ENCODE data around the gene PORCN. TPM values are rescaled to one million over a fixed set of nuclear protein-coding genes. Genes with fewer than 3 reads are reported as not detected.
A peak's percentile ranks its signal among the peaks of the same experiment; 100 is the strongest.

Gene PORCN
- total RNA-seq, 1 experiment from 2014 or later: 12.9 TPM

GRCh38 chrX:48482526-48482925, 26.3 kb upstream of the PORCN start:
- no peak overlapping the region for H3K9ac ChIP-seq (ENCODE audit: low read length)
- TF ChIP-seq, protein P1, sequence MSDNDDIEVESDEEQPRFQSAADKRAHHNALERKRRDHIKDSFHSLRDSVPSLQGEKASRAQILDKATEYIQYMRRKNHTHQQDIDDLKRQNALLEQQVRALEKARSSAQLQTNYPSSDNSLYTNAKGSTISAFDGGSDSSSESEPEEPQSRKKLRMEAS (IDR thresholded peaks at IDR 0.05): no peak
- TF ChIP-seq EGR1 (IDR thresholded peaks at IDR 0.05; ENCODE audit: low read depth): no peak
- no peak for TF ChIP-seq FOSL1 (IDR thresholded peaks at IDR 0.05; ENCODE audit: low read depth)
- TF ChIP-seq POLR2AphosphoS5 (IDR thresholded peaks at IDR 0.05; ENCODE audit: low read depth, low read length): no peak
- TF ChIP-seq ZNF274 (IDR thresholded peaks at IDR 0.05; ENCODE audit: low read depth, low read length): no peak
- no peak for TF ChIP-seq ELF1 (IDR thresholded peaks at IDR 0.05; ENCODE audit: borderline replicate concordance, low read depth)
- H3K79me2 ChIP-seq (ENCODE audit: insufficient read depth, low read length): peaks cover 22% of the 10 kb centered on the region
- no TSS peak for BruUV-seq (replicated peaks)
- H3K4me1 ChIP-seq (ENCODE audit: control insufficient read depth in 1 of 2, insufficient read depth in 2 of 2, low read length in 2 of 2): peaks cover 3 to 16% of the 10 kb centered on the region in 2 experiments; a peak in 3 of 4 replicates
- no peaks in the 10 kb centered on the region for H3K27me3 ChIP-seq (ENCODE audit: insufficient read depth, low read length)
- H2AFZ ChIP-seq (ENCODE audit: low read depth, low read length, poor library complexity, severe bottlenecking): no peak overlapping the region
- DNase-seq (ENCODE audit: low read depth, low spot score) (no peak), ATAC-seq (no peak)
- intact Hi-C loops (cut with micrococcal nuclease): no loop called here
- H3K4me3 ChIP-seq (replicated peaks in 1 of 2; ENCODE audit: low read depth in 1 of 2, low read length in 2 of 2): no peak overlapping the region
- peaks cover 4 to 9% of the 10 kb centered on the region in 2 experiments; a peak in 2 of 4 replicates for H3K36me3 ChIP-seq (ENCODE audit: control insufficient read depth in 1 of 2, insufficient read depth in 2 of 2, low read length in 2 of 2)
- no peaks in the 10 kb centered on the region for H4K20me1 ChIP-seq (ENCODE audit: insufficient read depth)
- H3K4me2 ChIP-seq (ENCODE audit: low read length): no peak overlapping the region
- no peaks in the 10 kb centered on the region for H3K9me2 ChIP-seq (ENCODE audit: insufficient read depth)
- ChIA-PET POLR2A (no interaction called here), RAD21 (ENCODE audit: low non-redundant PET in 1 of 2, low total read pairs in 2 of 2, uncharacterized antibody in 2 of 2, unreplicated experiment in 2 of 2) (no interaction called here), CTCF (no interaction called here)
- no peaks in the 10 kb centered on the region for H3K9me3 ChIP-seq (ENCODE audit: control insufficient read depth in 1 of 2, insufficient read depth in 1 of 2, low read depth in 1 of 2, low read length in 2 of 2)
- H3K27ac ChIP-seq (ENCODE audit: low read depth, low read length): no peak overlapping the region

- H3K9me3 ChIP-seq (ENCODE audit: control insufficient read depth in 1 of 2, insufficient read depth in 1 of 2, low read depth in 1 of 2, low read length in 2 of 2): no peaks in the 10 kb centered on the region
- ATAC-seq (peak; percentile 90), DNase-seq (ENCODE audit: low read depth, low spot score) (peak; percentile 90)
- ChIA-PET CTCF (no interaction called here), POLR2A (no interaction called here), RAD21 (ENCODE audit: low non-redundant PET in 1 of 2, low total read pairs in 2 of 2, uncharacterized antibody in 2 of 2, unreplicated experiment in 2 of 2) (no interaction called here)
- no peaks in the 10 kb centered on the region for H4K20me1 ChIP-seq (ENCODE audit: insufficient read depth)
- H3K4me1 ChIP-seq (ENCODE audit: control insufficient read depth in 1 of 2, insufficient read depth in 2 of 2, low read length in 2 of 2): peaks cover 6 to 51% of the 10 kb centered on the region in 2 experiments; a peak in 3 of 4 replicates
- no peak overlapping the region for H2AFZ ChIP-seq (ENCODE audit: low read depth, low read length, poor library complexity, severe bottlenecking)
- intact Hi-C loops (cut with micrococcal nuclease): no loop called here
- BruUV-seq (replicated peaks): no TSS peak
- peak overlapping the region; percentile 36 for H3K27ac ChIP-seq (ENCODE audit: low read depth, low read length)
- peaks cover under 1 to 2% of the 10 kb centered on the region in 2 experiments; a peak in 1 of 4 replicates for H3K36me3 ChIP-seq (ENCODE audit: control insufficient read depth in 1 of 2, insufficient read depth in 2 of 2, low read length in 2 of 2)
- peak overlapping the region in 1 of 2 experiments; percentile 9; a peak in 1 of 4 replicates for H3K4me3 ChIP-seq (replicated peaks in 1 of 2; ENCODE audit: low read depth in 1 of 2, low read length in 2 of 2)
- H3K9ac ChIP-seq (ENCODE audit: low read length): peak overlapping the region; percentile 52
- no peak for TF ChIP-seq JUND (IDR thresholded peaks at IDR 0.05)
- no peak for TF ChIP-seq EZH2 (IDR thresholded peaks at IDR 0.05)
- TF ChIP-seq FOSL1 (IDR thresholded peaks at IDR 0.05; ENCODE audit: low read depth): no peak
- TF ChIP-seq EGR1 (IDR thresholded peaks at IDR 0.05; ENCODE audit: low read depth): no peak
- no peak for TF ChIP-seq YY1 (IDR thresholded peaks at IDR 0.05; ENCODE audit: extremely low read depth, insufficient replicate concordance, low read depth, low read length)
- no peak for TF ChIP-seq EZH2phosphoT487 (IDR thresholded peaks at IDR 0.05; ENCODE audit: borderline replicate concordance)
- TF ChIP-seq, protein P2, sequence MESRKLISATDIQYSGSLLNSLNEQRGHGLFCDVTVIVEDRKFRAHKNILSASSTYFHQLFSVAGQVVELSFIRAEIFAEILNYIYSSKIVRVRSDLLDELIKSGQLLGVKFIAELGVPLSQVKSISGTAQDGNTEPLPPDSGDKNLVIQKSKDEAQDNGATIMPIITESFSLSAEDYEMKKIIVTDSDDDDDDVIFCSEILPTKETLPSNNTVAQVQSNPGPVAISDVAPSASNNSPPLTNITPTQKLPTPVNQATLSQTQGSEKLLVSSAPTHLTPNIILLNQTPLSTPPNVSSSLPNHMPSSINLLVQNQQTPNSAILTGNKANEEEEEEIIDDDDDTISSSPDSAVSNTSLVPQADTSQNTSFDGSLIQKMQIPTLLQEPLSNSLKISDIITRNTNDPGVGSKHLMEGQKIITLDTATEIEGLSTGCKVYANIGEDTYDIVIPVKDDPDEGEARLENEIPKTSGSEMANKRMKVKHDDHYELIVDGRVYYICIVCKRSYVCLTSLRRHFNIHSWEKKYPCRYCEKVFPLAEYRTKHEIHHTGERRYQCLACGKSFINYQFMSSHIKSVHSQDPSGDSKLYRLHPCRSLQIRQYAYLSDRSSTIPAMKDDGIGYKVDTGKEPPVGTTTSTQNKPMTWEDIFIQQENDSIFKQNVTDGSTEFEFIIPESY (IDR thresholded peaks at IDR 0.05; ENCODE audit: extremely low read depth, insufficient replicate concordance, low read length): no peak
- no peak for TF ChIP-seq ELF1 (IDR thresholded peaks at IDR 0.05; ENCODE audit: borderline replicate concordance, low read depth)
- TF ChIP-seq SRF (IDR thresholded peaks at IDR 0.05; ENCODE audit: low read depth): no peak
- TF ChIP-seq ZNF274 (IDR thresholded peaks at IDR 0.05; ENCODE audit: low read depth, low read length): no peak
- no peak; the same call in 1 of the 2 replicates for TF ChIP-seq POLR2AphosphoS5 (IDR thresholded peaks at IDR 0.05; ENCODE audit: low read depth, low read length)
- no peak for TF ChIP-seq SIN3A (IDR thresholded peaks at IDR 0.05; ENCODE audit: low read depth)
- H3K27me3 ChIP-seq (ENCODE audit: insufficient read depth, low read length): no peaks in the 10 kb centered on the region
- H3K4me2 ChIP-seq (ENCODE audit: low read length): peak overlapping the region; percentile 62
- no peaks in the 10 kb centered on the region for H3K9me2 ChIP-seq (ENCODE audit: insufficient read depth)
- H3K79me2 ChIP-seq (ENCODE audit: insufficient read depth, low read length): no peaks in the 10 kb centered on the region
Measured at GRCh38 chrX:48487362-48487798, 21.4 kb upstream of the PORCN start.
